ENCODE results near the gene AKNA. TPM values are rescaled to one million over a fixed set of nuclear protein-coding genes. Genes with fewer than 3 reads are reported as not detected.

The AKNA gene
- total RNA-seq, 1 donor from 2014 or later, result 24.6 TPM

GRCh38 chr9:114401344-114401743, 13.6 kb upstream of the AKNA start:
- TF ChIP-seq CTCF (IDR thresholded peaks at IDR 0.05; ENCODE audit: unreplicated experiment), result no peak
- H3K4me1 Mint-ChIP-seq (ENCODE audit: low read depth), result peaks cover 7% of the 10 kb centered on the region
- peaks cover 2% of the 10 kb centered on the region for H3K36me3 Mint-ChIP-seq (ENCODE audit: insufficient read depth)
- no peaks in the 10 kb centered on the region for H3K9me3 Mint-ChIP-seq (ENCODE audit: low read depth)
- DNase-seq (ENCODE audit: low spot score, unreplicated experiment), result no peak
- H3K4me3 Mint-ChIP-seq (ENCODE audit: low read depth), result no peak overlapping the region
- H3K27ac Mint-ChIP-seq, result no peak overlapping the region
- peaks cover 6% of the 10 kb centered on the region for H3K27me3 Mint-ChIP-seq

- no peak for DNase-seq (ENCODE audit: low spot score, unreplicated experiment)
- Mint-ChIP-seq H3K27ac (no peak overlapping the region), H3K4me1 (ENCODE audit: low read depth) (peaks cover 7% of the 10 kb centered on the region), H3K9me3 (ENCODE audit: low read depth) (no peaks in the 10 kb centered on the region), H3K4me3 (ENCODE audit: low read depth) (no peak overlapping the region), H3K27me3 (peaks cover 6% of the 10 kb centered on the region), H3K36me3 (ENCODE audit: insufficient read depth) (peaks cover 2% of the 10 kb centered on the region)
- no peak for TF ChIP-seq CTCF (IDR thresholded peaks at IDR 0.05; ENCODE audit: unreplicated experiment)
Observed at GRCh38 chr9:114400772-114401171, 13.0 kb upstream of the AKNA start.

GRCh38 chr9:114400219-114400618, 12.4 kb upstream of the AKNA start:
- Mint-ChIP-seq H3K4me1 (ENCODE audit: low read depth) (peaks cover 10% of the 10 kb centered on the region), H3K4me3 (ENCODE audit: low read depth) (no peak overlapping the region)
- DNase-seq (ENCODE audit: low spot score, unreplicated experiment), result no peak

GRCh38 chr9:114399381-114399780, 11.6 kb upstream of the AKNA start:
- no peak for DNase-seq (ENCODE audit: low spot score, unreplicated experiment)
- TF ChIP-seq CTCF (IDR thresholded peaks at IDR 0.05; ENCODE audit: unreplicated experiment), result no peak
- no peak overlapping the region for H3K27ac Mint-ChIP-seq
- peaks cover 2% of the 10 kb centered on the region for H3K36me3 Mint-ChIP-seq (ENCODE audit: insufficient read depth)
- no peak overlapping the region for H3K4me3 Mint-ChIP-seq (ENCODE audit: low read depth)
- H3K9me3 Mint-ChIP-seq (ENCODE audit: low read depth), result no peaks in the 10 kb centered on the region
- H3K4me1 Mint-ChIP-seq (ENCODE audit: low read depth), result peaks cover 11% of the 10 kb centered on the region
- peaks cover 3% of the 10 kb centered on the region for H3K27me3 Mint-ChIP-seq

More at GRCh38 chr9:114400219-114400618, 12.4 kb upstream of the AKNA start:
- H3K9me3 Mint-ChIP-seq (ENCODE audit: low read depth), result no peaks in the 10 kb centered on the region
- peaks cover 3% of the 10 kb centered on the region for H3K27me3 Mint-ChIP-seq
- TF ChIP-seq CTCF (IDR thresholded peaks at IDR 0.05; ENCODE audit: unreplicated experiment), result no peak
- H3K36me3 Mint-ChIP-seq (ENCODE audit: insufficient read depth), result peaks cover 2% of the 10 kb centered on the region
- H3K27ac Mint-ChIP-seq, result no peak overlapping the region

- DNase-seq (ENCODE audit: low spot score, unreplicated experiment), result peak; percentile 94
- H3K36me3 Mint-ChIP-seq (ENCODE audit: insufficient read depth), result peaks cover 2% of the 10 kb centered on the region
- no peaks in the 10 kb centered on the region for H3K9me3 Mint-ChIP-seq (ENCODE audit: low read depth)
- peaks cover 13% of the 10 kb centered on the region for H3K4me1 Mint-ChIP-seq (ENCODE audit: low read depth)
- H3K27ac Mint-ChIP-seq, result peak overlapping the region; percentile 93
- H3K27me3 Mint-ChIP-seq, result peaks cover 3% of the 10 kb centered on the region
- TF ChIP-seq CTCF (IDR thresholded peaks at IDR 0.05; ENCODE audit: unreplicated experiment), result no peak
- peak overlapping the region; percentile 86 for H3K4me3 Mint-ChIP-seq (ENCODE audit: low read depth)
Observed at GRCh38 chr9:114397848-114398605, 10.2 kb upstream of the AKNA start.

Measured in progenitor cell of endocrine pancreas (in vitro differentiated cells).